Fibroblast of lung (primary cell): ENCODE data around the gene SLC16A6. TPM values are rescaled to one million over a fixed set of nuclear protein-coding genes. Genes with fewer than 3 reads are reported as not detected.
"Not testable (repeated sequence)": the region's sequence is repeated elsewhere in the genome, so short reads cannot be mapped to it uniquely, and the experiment has no call there.

Source experiments
- DNase-seq, 2 donors: peaks; one replicate each; pipeline versions ENCODE4 v3.0.0 to v3.0.0-alpha.2; 2010; ENCODE audit warnings: low read depth in 2 of 2
- H2AFZ ChIP-seq: 2 replicates; pipeline ENCODE4 v1.5.1; 2012; ENCODE audit warnings: low read length, control low read depth, inconsistent platforms
- H3K27ac ChIP-seq: 2 replicates; pipeline ENCODE4 v1.5.1; 2011; ENCODE audit warnings: low read length, control low read depth; ENCODE audit not compliant: insufficient read depth
- H3K27me3 ChIP-seq: 2 replicates; pipeline ENCODE4 v1.5.1; 2011; ENCODE audit warnings: mild to moderate bottlenecking, low read length; ENCODE audit not compliant: control insufficient read depth, insufficient read depth
- H3K36me3 ChIP-seq: 2 replicates; pipeline ENCODE4 v1.5.1; 2011; ENCODE audit warnings: low read length; ENCODE audit not compliant: control insufficient read depth, insufficient read depth
- H3K4me1 ChIP-seq: 2 replicates; pipeline ENCODE4 v1.5.1; 2011; ENCODE audit warnings: low read length; ENCODE audit not compliant: control insufficient read depth, insufficient read depth; ENCODE audit errors: extremely low read depth
- H3K4me2 ChIP-seq: 2 replicates; pipeline ENCODE4 v1.5.1; 2011; ENCODE audit warnings: low read length, control low read depth; ENCODE audit not compliant: insufficient read depth; ENCODE audit errors: extremely low read depth
- H3K4me3 ChIP-seq, 4 experiments: fragments of 200-600 bp in 1 of 4; sonication (generic) in 1 of 4; replicated peaks in 1 of 4; 2 replicates each; pipeline ENCODE4 v1.5.1; 2011 to 2016; ENCODE audit warnings: low read length in 4 of 4, low read depth in 3 of 4, mild to moderate bottlenecking in 3 of 4, control low read depth in 2 of 4, inconsistent platforms in 1 of 4, mixed read lengths in 1 of 4; ENCODE audit not compliant: insufficient read depth in 1 of 4; ENCODE audit errors: control extremely low read depth in 1 of 4
- H3K79me2 ChIP-seq: 2 replicates; pipeline ENCODE4 v1.5.1; 2012; ENCODE audit warnings: mild to moderate bottlenecking, low read length, inconsistent platforms; ENCODE audit not compliant: control insufficient read depth, insufficient read depth
- H3K9ac ChIP-seq: 2 replicates; pipeline ENCODE4 v1.5.1; 2011; ENCODE audit warnings: mild to moderate bottlenecking, low read length, control low read depth; ENCODE audit not compliant: insufficient read depth
- H3K9me3 ChIP-seq: 2 replicates; pipeline ENCODE4 v1.5.1; 2012; ENCODE audit warnings: low read depth, low read length; ENCODE audit not compliant: control insufficient read depth, insufficient read depth
- H4K20me1 ChIP-seq: 2 replicates; pipeline ENCODE4 v1.5.1; 2011; ENCODE audit warnings: low read length; ENCODE audit not compliant: control insufficient read depth, insufficient read depth; ENCODE audit errors: extremely low read depth
- CTCF ChIP-seq, 2 donors: IDR thresholded peaks in 1 of 2; conservative IDR thresholded peaks in 1 of 2; 1 replicate in 1 of 2; 2 replicates in 1 of 2; pipeline ENCODE4 v1.5.1; 2011 to 2012; ENCODE audit warnings: low read length in 2 of 2, control low read depth in 1 of 2, inconsistent platforms in 1 of 2, low read depth in 1 of 2, mild to moderate bottlenecking in 1 of 2
- EZH2 ChIP-seq: IDR thresholded peaks from 2 replicates; pipeline ENCODE4 v1.5.1; 2012; ENCODE audit warnings: low read length, control low read depth, mild to moderate bottlenecking; ENCODE audit errors: missing control alignments
- polyA plus RNA-seq, 2 donors: library from polyadenylated mRNA; depleted of rRNA in 1 of 2; stranded (reverse) in 1 of 2; unstranded in 1 of 2; fragments of >200 nt; gene quantifications; 2 replicates each; pipeline ENCODE4 v1.2.1, GENCODE V29; 2011 to 2012; ENCODE audit warnings: missing spikeins in 1 of 2
- total RNA-seq: library from RNA; depleted of rRNA; stranded (reverse); fragments of >200 nt; gene quantifications from 2 replicates; pipeline ENCODE4 v1.2.1, GENCODE V29; 2014

The SLC16A6 gene
- total and polyA plus RNA-seq, 2 donors (not counting 1 experiment from before 2014, with no cell fraction given), result 1.7 to 8.3 TPM

GRCh38 chr17:68273722-68274121, 17.2 kb downstream of the SLC16A6 start:
- H3K9me3 ChIP-seq, result no peaks in the 10 kb centered on the region
- H3K36me3 ChIP-seq, result peaks cover 2% of the 10 kb centered on the region
- H3K79me2 ChIP-seq, result no peaks in the 10 kb centered on the region
- H3K4me1 ChIP-seq, result no peaks in the 10 kb centered on the region
- no peak overlapping the region for H3K9ac ChIP-seq
- TF ChIP-seq EZH2 (no peak), CTCF (conservative IDR thresholded peaks at IDR 0.05 in 1 of 2, IDR thresholded peaks at IDR 0.05 in 1 of 2; ENCODE audit: low read depth in 1 of 2, low read length in 2 of 2) (no peak)
- no peaks in the 10 kb centered on the region for H4K20me1 ChIP-seq
- H3K4me3 ChIP-seq, result no peak overlapping the region
- no peak overlapping the region for H3K4me2 ChIP-seq
- no peak overlapping the region for H3K27ac ChIP-seq
- no peak overlapping the region for H2AFZ ChIP-seq
- no peaks in the 10 kb centered on the region for H3K27me3 ChIP-seq
- no peak for DNase-seq

GRCh38 chr17:68265833-68266232, 25.1 kb downstream of the SLC16A6 start:
- not testable (repeated sequence) for H3K36me3 ChIP-seq, H3K9ac ChIP-seq, H3K4me2 ChIP-seq, H3K9me3 ChIP-seq, H3K27me3 ChIP-seq, H3K79me2 ChIP-seq, H3K4me3 ChIP-seq, H3K27ac ChIP-seq, H3K4me1 ChIP-seq, H2AFZ ChIP-seq, H4K20me1 ChIP-seq
- peak in 1 of 2 donors; percentile 31 for DNase-seq

- peak; percentile 45 to 50 for TF ChIP-seq CTCF (conservative IDR thresholded peaks at IDR 0.05 in 1 of 2, IDR thresholded peaks at IDR 0.05 in 1 of 2; ENCODE audit: low read depth in 1 of 2, low read length in 2 of 2)
- not testable (repeated sequence) for H3K4me2 ChIP-seq, H3K9me3 ChIP-seq, H3K4me1 ChIP-seq, H3K4me3 ChIP-seq, H3K36me3 ChIP-seq, H2AFZ ChIP-seq, H3K79me2 ChIP-seq, H3K9ac ChIP-seq, H4K20me1 ChIP-seq, H3K27me3 ChIP-seq
- peak overlapping the region; percentile 28 for H3K27ac ChIP-seq
- DNase-seq, result peak; percentile 16 to 67
Measured at GRCh38 chr17:68263101-68263681, 27.7 kb downstream of the SLC16A6 start.

- H3K27me3 ChIP-seq, DNase-seq, H3K27ac ChIP-seq, H3K4me1 ChIP-seq, H2AFZ ChIP-seq, H3K79me2 ChIP-seq, H3K4me2 ChIP-seq, H3K4me3 ChIP-seq, H3K36me3 ChIP-seq, H3K9me3 ChIP-seq, H4K20me1 ChIP-seq, H3K9ac ChIP-seq: not testable (repeated sequence)
Measured at GRCh38 chr17:68262467-68262866, 28.5 kb downstream of the SLC16A6 start.
